Glomerular endothelial cell (primary cell): Measurements from ENCODE around the gene HHATL. TPM values are rescaled to one million over a fixed set of nuclear protein-coding genes. Genes with fewer than 3 reads are reported as not detected.

Source experiments
- DNase-seq: peaks from one replicate; pipeline ENCODE4 v3.0.0-alpha.2; 2011; ENCODE audit warnings: low read depth, low spot score; ENCODE audit errors: extremely low read depth
- total RNA-seq: library from RNA; depleted of rRNA; stranded (reverse); fragments of >200 nt; gene quantifications from 2 replicates; pipeline ENCODE4 v1.2.3, GENCODE V29; 2015

The HHATL gene
- total RNA-seq, 1 donor from 2014 or later, result not detected

- DNase-seq, result no peak
Measured at GRCh38 chr3:42667096-42667522, 35.5 kb downstream of the HHATL start.

GRCh38 chr3:42666577-42666998 lies 36.0 kb downstream of the HHATL start:
- DNase-seq, result no peak

- no peak for DNase-seq
Measured at GRCh38 chr3:42666022-42666421, 36.6 kb downstream of the HHATL start.

GRCh38 chr3:42665050-42665878 lies 37.3 kb downstream of the HHATL start:
- DNase-seq, result no peak

GRCh38 chr3:42664438-42664803 lies 38.2 kb downstream of the HHATL start:
- DNase-seq, result no peak

- no peak for DNase-seq
Measured at GRCh38 chr3:42663581-42664437, 38.8 kb downstream of the HHATL start.

GRCh38 chr3:42662813-42663535 lies 39.6 kb downstream of the HHATL start:
- no peak for DNase-seq

GRCh38 chr3:42662037-42662812 lies 40.4 kb downstream of the HHATL start:
- DNase-seq, result no peak

GRCh38 chr3:42661593-42662022 lies 41.0 kb downstream of the HHATL start:
- no peak for DNase-seq

GRCh38 chr3:42660898-42661297 lies 41.7 kb downstream of the HHATL start:
- DNase-seq, result no peak

GRCh38 chr3:42660131-42660715 lies 42.4 kb downstream of the HHATL start:
- DNase-seq, result no peak

GRCh38 chr3:42659451-42660130 lies 43.0 kb downstream of the HHATL start:
- no peak for DNase-seq

GRCh38 chr3:42658771-42659390 lies 43.7 kb downstream of the HHATL start:
- no peak for DNase-seq

GRCh38 chr3:42658091-42658770 lies 44.4 kb downstream of the HHATL start:
- DNase-seq, result no peak

GRCh38 chr3:42657675-42658074 lies 44.9 kb downstream of the HHATL start:
- no peak for DNase-seq

- no peak for DNase-seq
Measured at GRCh38 chr3:42656680-42657610, 45.7 kb downstream of the HHATL start.

- no peak for DNase-seq
Measured at GRCh38 chr3:42655980-42656679, 46.5 kb downstream of the HHATL start.
